ENCODE measurements around the gene SLC45A2.

The SLC45A2 gene

DNA sequence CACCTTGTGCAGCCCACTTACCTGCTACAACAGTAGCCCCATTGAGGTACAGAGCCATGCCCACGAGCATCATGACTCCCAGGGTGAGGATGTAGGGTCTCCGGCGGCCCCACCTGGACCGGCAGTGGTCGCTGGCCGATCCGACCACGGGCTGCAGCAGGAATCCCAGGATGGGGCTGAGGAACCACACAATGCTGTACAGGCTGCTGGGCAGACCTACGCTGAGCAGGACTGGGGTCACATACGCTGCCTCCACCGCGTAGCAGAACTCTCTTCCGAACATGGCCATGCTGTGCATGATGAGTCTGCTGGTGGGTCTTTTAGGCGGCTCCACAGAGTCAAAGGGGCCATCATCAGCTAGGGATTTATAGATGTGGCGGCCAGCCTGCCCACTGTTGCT lies 315 bp downstream of the SLC45A2 start:
- no peaks in the 10 kb centered on the region for H3K9me3 ChIP-seq (ENCODE audit: severe bottlenecking)
- H3K36me3 ChIP-seq (ENCODE audit: low read depth), result peaks cover 6% of the 10 kb centered on the region; the same call in 1 of the 2 replicates
- TF ChIP-seq, protein P1, sequence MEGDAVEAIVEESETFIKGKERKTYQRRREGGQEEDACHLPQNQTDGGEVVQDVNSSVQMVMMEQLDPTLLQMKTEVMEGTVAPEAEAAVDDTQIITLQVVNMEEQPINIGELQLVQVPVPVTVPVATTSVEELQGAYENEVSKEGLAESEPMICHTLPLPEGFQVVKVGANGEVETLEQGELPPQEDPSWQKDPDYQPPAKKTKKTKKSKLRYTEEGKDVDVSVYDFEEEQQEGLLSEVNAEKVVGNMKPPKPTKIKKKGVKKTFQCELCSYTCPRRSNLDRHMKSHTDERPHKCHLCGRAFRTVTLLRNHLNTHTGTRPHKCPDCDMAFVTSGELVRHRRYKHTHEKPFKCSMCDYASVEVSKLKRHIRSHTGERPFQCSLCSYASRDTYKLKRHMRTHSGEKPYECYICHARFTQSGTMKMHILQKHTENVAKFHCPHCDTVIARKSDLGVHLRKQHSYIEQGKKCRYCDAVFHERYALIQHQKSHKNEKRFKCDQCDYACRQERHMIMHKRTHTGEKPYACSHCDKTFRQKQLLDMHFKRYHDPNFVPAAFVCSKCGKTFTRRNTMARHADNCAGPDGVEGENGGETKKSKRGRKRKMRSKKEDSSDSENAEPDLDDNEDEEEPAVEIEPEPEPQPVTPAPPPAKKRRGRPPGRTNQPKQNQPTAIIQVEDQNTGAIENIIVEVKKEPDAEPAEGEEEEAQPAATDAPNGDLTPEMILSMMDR (IDR thresholded peaks at IDR 0.05; ENCODE audit: poor library complexity, severe bottlenecking), result no peak
- H3K27ac ChIP-seq (ENCODE audit: poor library complexity, severe bottlenecking), result no peak overlapping the region
- H3K4me1 ChIP-seq (ENCODE audit: insufficient read depth, poor library complexity, severe bottlenecking), result no peaks in the 10 kb centered on the region
- H3K27me3 ChIP-seq (ENCODE audit: insufficient read depth, poor library complexity, severe bottlenecking), result no peaks in the 10 kb centered on the region
- DNase-seq (ENCODE audit: low spot score), result no peak
- H3K4me3 ChIP-seq (ENCODE audit: severe bottlenecking), result no peak overlapping the region
- ATAC-seq (ENCODE audit: low read depth), result no peak

DNA sequence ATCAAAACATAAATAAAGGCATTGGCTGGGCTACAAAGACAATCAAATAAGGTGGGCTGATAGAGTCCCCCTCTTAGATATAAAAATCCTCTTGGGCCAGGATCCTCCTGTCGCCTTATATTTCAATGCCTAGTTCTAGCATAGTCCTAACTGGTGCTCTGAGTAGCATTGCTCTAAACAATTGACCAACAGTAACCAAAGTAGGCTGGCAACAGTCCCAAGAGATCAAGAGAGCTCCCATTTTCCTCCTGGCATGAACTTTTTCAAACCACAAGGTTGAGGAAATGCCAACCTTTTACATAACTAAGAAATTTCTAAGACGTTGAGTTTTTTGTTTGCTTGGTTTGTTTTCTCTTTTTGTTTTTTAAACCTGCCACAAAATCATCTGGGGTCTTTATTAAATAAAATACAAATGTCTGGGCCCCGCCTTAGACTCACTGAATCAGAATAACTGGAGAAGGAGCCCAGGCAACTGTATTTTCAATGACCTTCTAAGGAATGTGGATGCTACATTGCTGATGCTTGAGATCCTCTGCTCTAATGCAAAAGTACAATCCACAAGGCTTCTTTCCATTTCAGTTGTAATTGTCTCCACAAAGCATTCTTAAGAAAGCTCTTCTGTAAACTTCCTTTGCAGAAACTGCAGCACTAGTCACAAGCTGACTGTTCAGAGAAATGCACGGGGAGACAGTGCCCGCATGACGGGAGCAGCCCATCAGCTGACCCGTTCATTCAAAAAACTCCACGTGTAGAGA lies 2.9 kb downstream of the SLC45A2 start:
- Histone ChIP-seq H3K36me3 (ENCODE audit: low read depth) (no peaks in the 10 kb centered on the region), H3K27me3 (ENCODE audit: insufficient read depth, poor library complexity, severe bottlenecking) (no peaks in the 10 kb centered on the region), H3K27ac (ENCODE audit: poor library complexity, severe bottlenecking) (no peak overlapping the region), H3K9me3 (ENCODE audit: severe bottlenecking) (no peaks in the 10 kb centered on the region), H3K4me3 (ENCODE audit: severe bottlenecking) (no peak overlapping the region), H3K4me1 (ENCODE audit: insufficient read depth, poor library complexity, severe bottlenecking) (no peaks in the 10 kb centered on the region)
- ATAC-seq (ENCODE audit: low read depth), result no peak
- no peak for DNase-seq (ENCODE audit: low spot score)
- TF ChIP-seq, protein P1 (IDR thresholded peaks at IDR 0.05; ENCODE audit: poor library complexity, severe bottlenecking), result no peak

- Histone ChIP-seq H3K4me3 (ENCODE audit: severe bottlenecking) (no peak overlapping the region), H3K9me3 (ENCODE audit: severe bottlenecking) (no peaks in the 10 kb centered on the region), H3K36me3 (ENCODE audit: low read depth) (no peaks in the 10 kb centered on the region), H3K27ac (ENCODE audit: poor library complexity, severe bottlenecking) (no peak overlapping the region), H3K4me1 (ENCODE audit: insufficient read depth, poor library complexity, severe bottlenecking) (no peaks in the 10 kb centered on the region), H3K27me3 (ENCODE audit: insufficient read depth, poor library complexity, severe bottlenecking) (no peaks in the 10 kb centered on the region)
- no peak for ATAC-seq (ENCODE audit: low read depth)
- TF ChIP-seq, protein P1 (IDR thresholded peaks at IDR 0.05; ENCODE audit: poor library complexity, severe bottlenecking), result no peak
- DNase-seq (ENCODE audit: low spot score), result no peak
Observed at GRCh38 chr5:33980030-33980429, 4.5 kb downstream of the SLC45A2 start.

GRCh38 chr5:33978306-33978705 lies 6.2 kb downstream of the SLC45A2 start:
- Histone ChIP-seq H3K27me3 (ENCODE audit: insufficient read depth, poor library complexity, severe bottlenecking) (no peaks in the 10 kb centered on the region), H3K4me1 (ENCODE audit: insufficient read depth, poor library complexity, severe bottlenecking) (no peaks in the 10 kb centered on the region), H3K36me3 (ENCODE audit: low read depth) (no peaks in the 10 kb centered on the region), H3K4me3 (ENCODE audit: severe bottlenecking) (no peak overlapping the region), H3K9me3 (ENCODE audit: severe bottlenecking) (no peaks in the 10 kb centered on the region), H3K27ac (ENCODE audit: poor library complexity, severe bottlenecking) (no peak overlapping the region)
- DNase-seq (ENCODE audit: low spot score), result no peak
- TF ChIP-seq, protein P1 (IDR thresholded peaks at IDR 0.05; ENCODE audit: poor library complexity, severe bottlenecking), result no peak
- ATAC-seq (ENCODE audit: low read depth), result no peak

DNA sequence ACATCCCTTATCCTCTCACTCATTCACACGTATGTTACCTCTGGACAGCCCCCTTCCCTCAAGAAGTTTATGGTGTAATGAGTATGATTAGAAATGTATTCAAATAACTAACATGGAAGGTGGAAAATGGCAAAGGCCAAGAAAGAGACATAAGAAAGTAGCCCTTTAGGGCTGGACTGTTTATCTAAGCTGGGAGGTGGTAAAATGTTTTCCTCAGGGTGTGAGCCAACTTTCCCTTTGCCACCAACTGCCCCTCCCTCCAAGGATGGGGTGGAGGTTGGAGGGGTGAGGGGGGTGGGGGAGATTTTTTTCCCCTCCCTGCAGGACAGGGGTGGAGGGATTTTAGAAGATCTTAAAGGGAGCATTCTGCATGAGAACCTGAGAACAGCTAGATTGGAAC lies 8.2 kb downstream of the SLC45A2 start:
- ATAC-seq (ENCODE audit: low read depth), result no peak
- H3K27ac ChIP-seq (ENCODE audit: poor library complexity, severe bottlenecking), result no peak overlapping the region
- no peaks in the 10 kb centered on the region for H3K27me3 ChIP-seq (ENCODE audit: insufficient read depth, poor library complexity, severe bottlenecking)
- H3K4me1 ChIP-seq (ENCODE audit: insufficient read depth, poor library complexity, severe bottlenecking), result no peaks in the 10 kb centered on the region
- DNase-seq (ENCODE audit: low spot score), result no peak
- no peaks in the 10 kb centered on the region for H3K9me3 ChIP-seq (ENCODE audit: severe bottlenecking)
- H3K36me3 ChIP-seq (ENCODE audit: low read depth), result no peaks in the 10 kb centered on the region
- no peak overlapping the region for H3K4me3 ChIP-seq (ENCODE audit: severe bottlenecking)
- TF ChIP-seq, protein P1 (IDR thresholded peaks at IDR 0.05; ENCODE audit: poor library complexity, severe bottlenecking), result no peak

Data from RWPE2 (cell line).